WI38 (cell line): ENCODE data around the gene JPT1.
"Not testable (repeated sequence)": the region's sequence is repeated elsewhere in the genome, so short reads cannot be mapped to it uniquely, and the experiment has no call there.

Experiments
- H3K4me3 ChIP-seq: 2 replicates; pipeline ENCODE4 v1.5.1; 2011; ENCODE audit warnings: low read depth, mild to moderate bottlenecking, control low read depth, low read length
- TF ChIP-seq, protein P1 (sequence below): IDR thresholded peaks from 2 replicates; pipeline ENCODE4 v1.5.1; 2012; ENCODE audit warnings: low read depth, mild to moderate bottlenecking, control low read depth, low read length

JPT1 gene

DNA sequence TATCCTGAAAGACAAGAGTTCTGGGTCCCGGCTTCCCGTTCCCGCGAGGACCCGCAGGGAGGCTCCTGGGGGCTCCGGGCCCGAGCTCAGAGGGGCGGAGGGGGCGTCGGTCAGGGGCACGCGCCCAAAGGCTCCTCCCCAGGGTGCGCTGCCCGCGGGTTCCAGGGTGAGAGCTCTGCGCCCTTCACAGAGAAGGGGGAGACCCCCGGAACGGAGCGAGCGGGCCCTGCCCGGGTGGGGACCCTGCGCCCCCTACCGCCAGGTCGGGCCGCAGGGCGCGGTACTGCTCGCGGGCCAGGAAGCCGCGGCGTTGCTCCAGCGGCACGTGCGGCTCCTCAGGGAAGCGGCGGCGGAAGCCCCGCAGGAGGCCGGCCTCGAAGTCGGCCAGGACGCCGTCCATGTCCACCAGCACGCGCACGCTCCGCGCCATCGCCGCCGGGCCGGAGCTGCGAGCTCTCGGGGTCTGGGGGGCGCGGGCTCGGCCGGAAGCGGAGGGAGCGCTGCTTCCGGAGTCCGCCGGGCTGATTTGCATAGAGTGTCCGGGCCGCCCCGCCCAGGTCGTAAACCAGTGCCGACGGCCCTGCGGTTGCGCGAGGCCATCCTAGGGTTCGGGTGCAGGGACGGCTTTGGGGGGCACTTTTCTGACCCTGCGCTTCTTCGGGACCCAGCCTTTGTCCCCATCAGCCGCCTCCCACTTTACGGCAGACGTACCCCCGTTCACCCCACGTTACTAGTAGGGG is 22.9 kb downstream of the JPT1 start, which contains the start of gene NT5C:
Gene NT5C (minus strand): TSS at position 465 of the 740 bp plus-strand sequence. CDS start 35 bp downstream, at position 430.
- TF ChIP-seq, protein P1, sequence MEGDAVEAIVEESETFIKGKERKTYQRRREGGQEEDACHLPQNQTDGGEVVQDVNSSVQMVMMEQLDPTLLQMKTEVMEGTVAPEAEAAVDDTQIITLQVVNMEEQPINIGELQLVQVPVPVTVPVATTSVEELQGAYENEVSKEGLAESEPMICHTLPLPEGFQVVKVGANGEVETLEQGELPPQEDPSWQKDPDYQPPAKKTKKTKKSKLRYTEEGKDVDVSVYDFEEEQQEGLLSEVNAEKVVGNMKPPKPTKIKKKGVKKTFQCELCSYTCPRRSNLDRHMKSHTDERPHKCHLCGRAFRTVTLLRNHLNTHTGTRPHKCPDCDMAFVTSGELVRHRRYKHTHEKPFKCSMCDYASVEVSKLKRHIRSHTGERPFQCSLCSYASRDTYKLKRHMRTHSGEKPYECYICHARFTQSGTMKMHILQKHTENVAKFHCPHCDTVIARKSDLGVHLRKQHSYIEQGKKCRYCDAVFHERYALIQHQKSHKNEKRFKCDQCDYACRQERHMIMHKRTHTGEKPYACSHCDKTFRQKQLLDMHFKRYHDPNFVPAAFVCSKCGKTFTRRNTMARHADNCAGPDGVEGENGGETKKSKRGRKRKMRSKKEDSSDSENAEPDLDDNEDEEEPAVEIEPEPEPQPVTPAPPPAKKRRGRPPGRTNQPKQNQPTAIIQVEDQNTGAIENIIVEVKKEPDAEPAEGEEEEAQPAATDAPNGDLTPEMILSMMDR, result peak; percentile 74
- H3K4me3 ChIP-seq, result peak within 1 kb of the TSS; percentile 75

DNA sequence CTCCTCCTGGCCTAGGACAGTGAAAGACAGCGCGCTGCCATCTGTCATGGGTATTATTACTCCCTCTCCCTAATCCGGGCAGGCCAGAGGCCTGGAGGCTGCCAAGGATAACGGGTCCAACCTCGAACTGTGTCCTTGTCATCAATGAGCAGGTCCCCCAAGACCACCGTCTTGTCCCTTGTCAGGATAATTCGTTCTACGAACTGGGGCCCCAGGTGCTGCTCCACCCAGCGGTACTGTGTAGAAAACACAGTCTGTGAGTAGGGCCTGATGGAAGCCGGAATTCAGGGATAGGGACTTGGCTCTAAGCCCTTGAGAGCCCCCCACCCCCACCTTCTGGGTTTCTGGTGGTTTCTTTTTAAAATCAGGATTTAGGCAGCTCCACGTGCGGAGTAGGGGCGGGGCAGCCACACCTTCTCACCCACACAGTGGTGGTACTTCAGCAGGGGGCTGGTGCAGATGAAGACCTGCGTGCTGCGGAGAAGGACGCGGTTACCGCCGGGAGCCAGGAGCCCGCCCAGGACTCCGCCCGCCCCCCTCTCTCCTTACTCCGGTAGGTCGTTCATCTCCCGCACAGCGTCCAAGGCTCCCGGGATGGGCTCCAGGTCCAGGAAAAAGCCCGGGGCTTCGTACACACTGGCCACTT is 23.6 kb downstream of the JPT1 start:
- peak overlapping the region; percentile 75 for H3K4me3 ChIP-seq
- TF ChIP-seq, protein P1, result peak; percentile 49; the same call in 1 of the 2 replicates

DNA sequence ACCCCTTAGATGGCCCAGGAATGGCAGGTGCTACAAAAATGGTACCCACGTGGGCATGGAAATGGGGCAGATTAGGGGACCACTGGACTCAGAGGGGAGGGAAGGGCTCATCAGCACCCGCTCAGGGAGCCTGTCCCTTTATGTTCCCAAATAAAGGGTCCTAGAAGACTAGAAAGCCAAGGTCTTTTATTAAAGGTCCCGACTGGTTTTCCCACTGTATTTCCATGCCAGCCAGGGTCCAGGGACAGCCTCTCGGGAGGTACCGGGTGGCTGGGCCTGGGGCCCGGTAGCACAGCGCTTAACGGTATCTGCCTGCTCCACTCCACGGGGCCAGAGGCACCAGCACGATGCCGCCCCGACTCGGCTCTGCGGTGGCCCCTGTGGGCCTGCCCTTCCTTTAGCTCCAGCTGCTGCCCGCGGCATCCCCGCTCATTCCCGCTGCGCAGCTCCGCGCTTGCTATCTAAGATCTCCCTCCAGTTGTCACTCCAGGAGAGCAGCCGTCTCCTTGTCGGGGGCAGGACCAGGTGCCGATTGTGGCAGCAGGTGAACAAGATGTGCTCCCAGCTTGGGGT is 24.2 kb downstream of the JPT1 start:
- peak overlapping the region; percentile 75 for H3K4me3 ChIP-seq
- TF ChIP-seq, protein P1, result no peak

DNA sequence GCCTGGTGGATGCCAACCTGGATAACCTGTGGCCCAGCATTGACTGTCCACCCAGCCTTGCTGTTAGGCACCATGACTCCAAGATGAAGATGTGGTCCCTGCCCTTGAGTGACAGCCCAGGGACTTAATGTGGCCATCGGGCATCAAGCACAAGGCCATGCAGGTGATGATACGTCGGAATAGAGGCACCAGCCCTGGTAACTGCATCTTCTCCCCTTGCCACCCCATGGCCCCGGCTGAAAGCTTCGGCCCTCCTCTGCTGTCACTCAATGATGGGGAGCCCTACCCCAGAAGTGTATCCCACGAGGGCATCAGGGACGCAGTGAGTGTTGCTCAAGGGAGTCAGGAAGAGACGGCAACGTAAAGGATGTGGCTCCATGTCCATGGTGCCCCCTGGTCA is 24.7 kb downstream of the JPT1 start:
- TF ChIP-seq, protein P1, result no peak

DNA sequence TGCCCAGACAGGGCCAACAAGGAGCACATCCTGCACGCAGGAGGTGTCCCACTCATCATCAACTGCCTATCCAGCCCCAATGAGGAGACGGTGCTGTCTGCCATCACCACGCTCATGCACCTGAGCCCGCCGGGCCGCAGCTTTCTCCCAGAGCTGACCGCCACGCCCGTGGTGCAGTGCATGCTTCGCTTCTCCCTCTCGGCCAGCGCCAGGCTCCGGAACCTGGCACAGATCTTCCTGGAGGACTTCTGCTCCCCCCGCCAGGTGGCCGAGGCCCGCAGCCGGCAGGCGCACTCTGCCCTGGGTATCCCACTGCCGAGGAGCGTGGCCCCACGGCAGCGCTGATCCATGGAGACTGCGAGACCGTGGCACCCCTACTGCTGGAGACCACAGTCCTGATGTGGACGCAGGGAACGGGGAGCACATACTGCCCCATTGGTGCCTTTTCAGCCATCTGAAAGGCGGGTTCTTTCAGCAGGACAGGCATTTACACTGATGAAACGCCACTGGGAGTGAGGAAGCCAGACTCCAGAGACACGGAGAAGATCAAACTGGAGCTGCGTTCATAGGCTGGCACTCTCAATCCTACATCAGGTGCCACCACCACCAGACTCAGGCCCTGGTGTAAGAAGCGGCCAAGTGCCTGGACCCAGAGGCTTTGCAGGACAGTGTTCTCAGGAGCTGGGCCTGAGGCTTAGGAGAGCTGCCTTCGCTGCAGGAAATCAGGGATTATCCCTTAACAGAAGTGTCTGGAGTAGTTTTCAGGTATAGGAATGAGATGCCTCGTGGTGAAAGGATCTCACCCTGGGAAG is 25.4 kb downstream of the JPT1 start:
- TF ChIP-seq, protein P1, result no peak
- no peak overlapping the region for H3K4me3 ChIP-seq

More for the DNA sequence above, 24.7 kb downstream of the JPT1 start:
- no peak overlapping the region for H3K4me3 ChIP-seq

DNA sequence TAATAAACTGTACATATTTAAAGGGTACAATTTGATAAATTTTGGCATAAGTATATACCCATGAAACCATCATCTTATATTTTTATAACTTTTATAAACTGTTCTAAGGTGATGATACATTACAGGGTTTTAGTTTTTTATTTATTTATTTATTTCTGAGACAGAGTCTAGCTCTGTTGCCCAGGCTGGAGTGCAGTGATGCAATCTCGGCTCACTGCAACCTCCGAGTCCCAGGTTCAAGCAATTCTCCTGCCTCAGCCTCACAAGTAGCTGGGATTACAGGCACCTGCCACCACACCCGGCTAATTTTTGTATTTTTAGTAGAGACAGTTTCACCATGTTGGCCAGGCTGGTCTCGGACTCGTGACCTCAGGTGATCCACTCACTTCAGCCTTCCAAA is 26.4 kb downstream of the JPT1 start:
- not testable (repeated sequence) for H3K4me3 ChIP-seq

DNA sequence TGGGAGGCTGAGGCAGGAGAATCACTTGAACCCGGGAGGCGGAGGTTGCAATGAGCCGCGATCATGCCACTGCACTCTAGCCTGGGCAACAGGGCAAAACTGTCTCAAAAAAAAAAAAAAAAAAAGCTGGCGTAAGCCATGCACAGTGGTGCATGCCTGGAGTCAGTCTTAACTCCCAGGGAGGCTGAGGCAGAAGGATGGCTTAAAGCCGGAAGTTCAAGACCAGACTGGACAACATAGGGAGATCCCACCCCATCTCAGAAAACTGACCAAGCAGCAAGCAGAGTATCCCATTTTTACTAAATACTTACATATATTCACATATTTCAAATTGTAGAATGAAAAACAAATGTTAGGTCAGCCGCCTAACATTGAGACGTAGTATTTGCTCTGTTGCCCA is 27.4 kb downstream of the JPT1 start:
- no peak overlapping the region for H3K4me3 ChIP-seq
- TF ChIP-seq, protein P1, result no peak
